GM12872 (cell line): ENCODE data around the gene HSD17B1.

Source experiments
- CTCF ChIP-seq: IDR thresholded peaks from 3 replicates; pipeline ENCODE4 v1.5.1; 2011; ENCODE audit warnings: low read depth, mild to moderate bottlenecking, low read length, moderate library complexity; ENCODE audit not compliant: insufficient read depth

Gene HSD17B1

DNA sequence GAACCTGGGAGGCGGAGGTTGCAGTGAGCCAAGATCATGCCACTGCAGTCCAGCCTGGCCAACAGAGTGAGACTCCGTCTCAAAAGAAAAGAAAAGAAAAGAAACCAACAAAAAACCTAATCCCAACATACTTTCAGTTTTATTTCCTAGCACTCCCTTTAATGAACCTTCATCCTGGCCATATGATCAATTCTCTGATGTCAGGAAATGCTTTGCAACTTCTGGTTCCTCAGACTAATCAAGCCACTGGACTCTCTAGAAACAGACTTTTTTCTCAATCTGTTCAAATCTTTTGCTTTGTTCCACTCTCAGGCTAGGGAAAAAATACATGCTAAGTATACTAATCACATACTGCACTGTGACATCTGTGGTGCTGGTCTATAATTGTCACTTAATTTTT, 38.2 kb downstream of the HSD17B1 start:
- TF ChIP-seq CTCF, result no peak

DNA sequence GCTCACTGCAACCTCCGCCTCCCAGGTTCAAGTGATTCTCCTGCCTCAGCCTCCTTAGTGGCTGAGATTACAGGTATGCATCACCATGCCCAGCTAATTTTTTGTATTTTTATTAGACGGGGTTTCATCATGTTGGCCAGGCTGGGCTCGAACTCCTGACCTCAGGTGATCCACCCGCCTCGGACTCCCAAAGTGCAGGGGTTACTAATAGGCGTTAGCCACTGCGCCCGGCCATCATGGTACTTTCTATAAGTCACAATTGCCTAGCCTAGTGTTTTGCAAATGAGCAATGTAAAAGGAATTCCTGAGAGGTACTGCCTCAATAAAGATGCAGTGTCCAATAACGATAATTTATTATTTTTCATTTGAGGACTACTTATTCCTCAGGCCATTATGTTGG, 38.7 kb downstream of the HSD17B1 start:
- no peak for TF ChIP-seq CTCF

- no peak for TF ChIP-seq CTCF
Measured at GRCh38 chr17:42596386-42596785, 43.7 kb downstream of the HSD17B1 start.

DNA sequence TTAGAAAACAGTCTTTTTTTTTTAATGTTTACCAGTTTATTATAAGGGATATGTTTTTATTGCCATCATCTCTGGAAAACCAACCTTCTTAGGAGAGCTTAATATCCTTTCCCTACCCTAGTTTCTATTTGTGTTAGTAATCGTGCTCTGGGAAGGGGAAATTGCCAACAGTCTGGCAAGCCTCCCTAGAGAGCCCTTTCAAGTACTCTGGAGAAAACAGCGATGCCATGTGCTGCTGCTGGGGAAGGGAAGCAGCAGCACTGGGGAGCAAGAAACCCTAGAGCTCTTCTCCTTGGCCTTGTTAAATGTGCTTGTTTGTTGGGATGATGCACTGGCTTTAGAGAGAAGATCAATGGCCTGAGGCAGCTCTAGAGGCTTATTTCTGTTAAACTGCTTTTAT, 46.2 kb downstream of the HSD17B1 start:
- TF ChIP-seq CTCF, result no peak

DNA sequence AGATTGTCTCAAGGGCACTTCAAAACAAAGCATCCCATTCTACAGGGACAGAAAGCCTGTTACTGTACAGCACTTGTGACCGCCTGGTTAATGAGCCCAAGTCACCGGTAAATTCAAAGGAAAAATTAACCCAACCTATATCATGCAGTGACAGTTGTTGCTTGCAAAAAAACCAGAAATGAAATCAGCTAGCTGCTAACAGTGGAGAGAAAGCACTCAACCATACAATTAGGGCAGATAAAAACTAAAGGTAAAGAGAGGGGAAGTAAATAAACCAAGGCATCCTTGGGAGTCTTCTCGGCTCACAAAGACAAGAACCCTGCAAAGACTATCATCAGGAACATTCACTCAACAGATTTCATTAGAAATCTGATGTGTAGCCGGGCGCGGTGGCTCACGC, 50.6 kb downstream of the HSD17B1 start:
- TF ChIP-seq CTCF, result no peak
